DMS79 (cell line): ENCODE measurements around the gene CRELD2.
A peak's percentile ranks its signal among the peaks of the same experiment; 100 is the strongest.

ENCODE experiments used
- DNase-seq: peaks from one replicate; lab custom pipeline; 2025; lab: John Stamatoyannopoulos, UW

CRELD2 gene

GRCh38 chr22:49913026-49913425 lies 5.4 kb upstream of the CRELD2 start:
- peak; percentile 62 for DNase-seq

- no peak for DNase-seq
Measured at GRCh38 chr22:49913446-49913845, 5.0 kb upstream of the CRELD2 start.

- no peak for DNase-seq
Measured at GRCh38 chr22:49914256-49914655, 4.2 kb upstream of the CRELD2 start.

- no peak for DNase-seq
Measured at GRCh38 chr22:49915610-49916009, 2.8 kb upstream of the CRELD2 start.

GRCh38 chr22:49916831-49917230 lies 1.6 kb upstream of the CRELD2 start:
- DNase-seq = no peak

GRCh38 chr22:49918911-49919881 lies 762 bp downstream of the CRELD2 start:
- no peak for DNase-seq

- no peak for DNase-seq
Measured at GRCh38 chr22:49920859-49921258, 2.4 kb downstream of the CRELD2 start.

- DNase-seq = no peak
Measured at GRCh38 chr22:49921508-49922278, 3.3 kb downstream of the CRELD2 start.

GRCh38 chr22:49922484-49922883 lies 4.0 kb downstream of the CRELD2 start:
- DNase-seq = no peak

- DNase-seq = no peak
Measured at GRCh38 chr22:49922926-49923325, 4.5 kb downstream of the CRELD2 start.

GRCh38 chr22:49923445-49923844 lies 5.0 kb downstream of the CRELD2 start:
- no peak for DNase-seq

- DNase-seq = no peak
Measured at GRCh38 chr22:49924113-49924833, 5.8 kb downstream of the CRELD2 start.

GRCh38 chr22:49925525-49926128 lies 7.2 kb downstream of the CRELD2 start:
- no peak for DNase-seq

- DNase-seq = no peak
Measured at GRCh38 chr22:49926916-49927315, 8.5 kb downstream of the CRELD2 start.

GRCh38 chr22:49927483-49928184 lies 9.2 kb downstream of the CRELD2 start:
- no peak for DNase-seq

GRCh38 chr22:49928185-49928495 lies 9.7 kb downstream of the CRELD2 start:
- no peak for DNase-seq

GRCh38 chr22:49928555-49929210 lies 10.2 kb downstream of the CRELD2 start:
- no peak for DNase-seq

- DNase-seq = no peak
Measured at GRCh38 chr22:49929211-49929979, 11.0 kb downstream of the CRELD2 start.

- no peak for DNase-seq
Measured at GRCh38 chr22:49929994-49930575, 11.7 kb downstream of the CRELD2 start.
